GM18526 (cell line): Measurements from ENCODE around the gene DUOX1.

Source experiments
- POLR2A ChIP-seq: IDR thresholded peaks from 3 replicates; pipeline ENCODE4 v1.6.1; 2011; ENCODE audit not compliant: insufficient read length; ENCODE audit errors: extremely low read depth

Gene DUOX1

GRCh38 chr15:45200799-45201556 is 71.2 kb downstream of the DUOX1 start:
- no peak for TF ChIP-seq POLR2A

DNA sequence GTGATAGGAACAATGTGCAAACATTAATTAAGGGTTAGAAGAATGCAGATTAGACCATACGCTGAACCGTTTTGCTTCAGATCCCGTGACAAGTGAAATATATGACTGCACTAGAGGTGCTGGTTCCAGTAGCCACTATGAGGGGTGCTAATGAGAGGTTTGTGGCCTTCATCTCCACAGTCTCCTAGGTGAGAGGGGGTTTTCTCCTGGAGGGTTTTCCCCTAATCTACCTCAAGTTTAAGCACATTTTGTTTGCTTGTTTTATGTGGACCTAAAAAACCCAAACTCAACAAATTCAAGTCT is 71.7 kb downstream of the DUOX1 start:
- no peak for TF ChIP-seq POLR2A

GRCh38 chr15:45201869-45202268 is 72.1 kb downstream of the DUOX1 start:
- TF ChIP-seq POLR2A: no peak

DNA sequence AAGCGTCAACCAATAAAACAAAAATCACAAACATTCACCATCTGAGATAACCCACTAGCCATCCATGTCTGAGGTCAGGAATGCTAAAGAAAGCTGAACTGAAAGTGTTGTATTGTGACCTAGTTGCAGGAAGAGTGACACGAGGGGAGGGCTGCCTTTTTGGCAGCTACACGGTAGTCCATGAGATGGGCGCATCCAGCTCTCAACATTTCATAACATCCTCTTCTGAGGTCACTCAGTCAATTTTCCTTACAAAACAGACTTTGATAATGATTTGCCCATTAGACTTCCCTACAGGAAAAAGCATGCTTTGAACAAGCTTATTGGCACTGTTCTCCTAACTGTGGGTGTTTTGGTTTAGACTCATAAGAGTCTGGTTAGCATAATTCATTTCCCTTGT is 73.4 kb downstream of the DUOX1 start:
- no peak for TF ChIP-seq POLR2A

GRCh38 chr15:45205192-45205591 is 75.4 kb downstream of the DUOX1 start:
- TF ChIP-seq POLR2A: no peak

DNA sequence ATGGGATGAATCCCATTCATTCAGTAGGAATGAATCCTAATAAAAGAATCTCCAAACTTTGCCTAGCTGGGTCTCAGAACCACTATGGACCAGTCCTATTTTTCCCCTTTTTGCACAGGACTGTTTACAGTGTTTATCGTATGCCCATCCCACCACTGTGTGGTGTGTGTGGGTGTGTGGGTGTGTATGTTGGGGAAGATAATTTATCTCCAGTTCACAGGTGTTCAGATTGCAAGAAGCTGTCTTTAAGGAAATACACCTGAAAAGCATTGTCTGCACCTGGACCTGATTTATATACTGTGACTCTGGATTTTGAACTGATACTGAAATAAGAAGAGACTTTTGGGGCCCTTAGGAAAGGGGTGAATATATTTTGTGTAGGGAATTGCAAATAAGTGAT is 82.7 kb downstream of the DUOX1 start:
- TF ChIP-seq POLR2A: no peak
